Activated B cell treated with CpG ODN at 0.5 μM for 24 hours (primary cell): ENCODE results near the gene EEIG1. TPM values are rescaled to one million over a fixed set of nuclear protein-coding genes. Genes with fewer than 3 reads are reported as not detected.
A peak's percentile ranks its signal among the peaks of the same experiment; 100 is the strongest.

Experiments
- ATAC-seq: fragments of 200-7000 bp; cut with Tn5 transposase; one replicate; pipeline ENCODE4 v1.10.0; 2021; ENCODE audit warnings: low read depth, mild to moderate bottlenecking, moderate library complexity
- CTCF ChIA-PET: fragments of 350-600 bp; sonication (Branson Sonifier 250); formaldehyde crosslinking; loops from one replicate; lab custom pipeline; 2021; ENCODE audit warnings: antibody characterized with exemption; lab: Charles Lee
- POLR2A ChIA-PET: fragments of 350-600 bp; sonication (Branson Sonifier 250); formaldehyde crosslinking; loops from one replicate; lab custom pipeline; 2021; ENCODE audit warnings: antibody characterized with exemption; lab: Charles Lee
- DNase-seq: peaks from one replicate; pipeline ENCODE4 v3.0.0; 2022
- H3K27ac Mint-ChIP-seq: one replicate; pipeline ENCODE4 v1.8.0; 2020; ENCODE audit warnings: mixed read lengths
- H3K27me3 Mint-ChIP-seq: one replicate; pipeline ENCODE4 v1.8.0; 2021; ENCODE audit warnings: mixed read lengths
- H3K36me3 Mint-ChIP-seq: one replicate; pipeline ENCODE4 v1.8.0; 2021; ENCODE audit warnings: low read depth, mixed read lengths
- H3K4me1 Mint-ChIP-seq: one replicate; pipeline ENCODE4 v1.8.0; 2021; ENCODE audit warnings: mixed read lengths
- H3K4me3 Mint-ChIP-seq: one replicate; pipeline ENCODE4 v1.8.0; 2020; ENCODE audit warnings: mild to moderate bottlenecking, mixed read lengths
- H3K9me3 Mint-ChIP-seq: one replicate; pipeline ENCODE4 v1.8.0; 2020; ENCODE audit warnings: mixed read lengths
- intact Hi-C: fragments of 100-400 bp; cut with micrococcal nuclease; formaldehyde crosslinking; loops from one replicate; pipeline ENCODE4 v1.15.1; 2024
- total RNA-seq: library from RNA; stranded (reverse); gene quantifications from 2 replicates; pipeline ENCODE4 v1.2.3, GENCODE V29; 2022
- TF ChIP-seq, protein P1 (sequence below): fragments of 200-600 bp; IDR thresholded peaks from one replicate; pipeline ENCODE4 v1.8.0; 2022; ENCODE audit warnings: antibody characterized with exemption, mild to moderate bottlenecking

The EEIG1 gene
- total RNA-seq, 1 donor from 2014 or later, result 88.1 TPM

DNA sequence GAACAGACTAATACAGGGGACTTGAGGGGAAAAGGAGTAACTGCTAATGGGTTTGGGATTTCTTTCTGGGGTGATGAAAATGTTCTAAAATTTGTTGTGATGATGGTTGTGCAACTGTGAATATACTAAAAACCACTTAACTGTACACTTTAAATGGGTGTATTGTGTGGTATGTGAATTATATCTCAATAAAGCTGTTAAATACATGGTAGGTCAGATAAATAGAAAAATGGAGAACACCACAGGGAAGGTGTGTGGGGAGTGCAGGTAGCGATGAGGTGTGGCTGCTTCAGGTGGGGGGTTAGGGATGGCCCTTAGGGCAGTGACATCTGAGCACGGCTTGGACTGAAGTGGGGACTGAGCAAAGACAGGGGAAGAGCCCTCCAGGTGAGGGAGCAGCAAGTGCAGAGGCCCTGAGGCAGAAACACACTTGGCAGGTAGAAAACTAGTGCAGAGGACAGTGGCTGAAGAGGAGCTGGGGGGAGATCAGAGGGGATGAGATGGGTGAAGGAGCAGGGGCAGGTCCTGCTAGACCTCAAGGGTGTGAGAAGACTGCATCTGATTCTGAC lies 20.9 kb downstream of the EEIG1 start:
- H3K27me3 Mint-ChIP-seq, result no peaks in the 10 kb centered on the region
- POLR2A ChIA-PET, result interaction anchor here (0.5 to 3.0 kb wide), 4 partner anchors 11 to 871 kb away, joined by 3 to 13 read pairs (median 4); no protein-coding TSS in a partner anchor
- no peak overlapping the region for H3K4me3 Mint-ChIP-seq
- peaks cover 80% of the 10 kb centered on the region for H3K4me1 Mint-ChIP-seq
- H3K27ac Mint-ChIP-seq, result peak overlapping the region; percentile 75
- TF ChIP-seq, protein P1, sequence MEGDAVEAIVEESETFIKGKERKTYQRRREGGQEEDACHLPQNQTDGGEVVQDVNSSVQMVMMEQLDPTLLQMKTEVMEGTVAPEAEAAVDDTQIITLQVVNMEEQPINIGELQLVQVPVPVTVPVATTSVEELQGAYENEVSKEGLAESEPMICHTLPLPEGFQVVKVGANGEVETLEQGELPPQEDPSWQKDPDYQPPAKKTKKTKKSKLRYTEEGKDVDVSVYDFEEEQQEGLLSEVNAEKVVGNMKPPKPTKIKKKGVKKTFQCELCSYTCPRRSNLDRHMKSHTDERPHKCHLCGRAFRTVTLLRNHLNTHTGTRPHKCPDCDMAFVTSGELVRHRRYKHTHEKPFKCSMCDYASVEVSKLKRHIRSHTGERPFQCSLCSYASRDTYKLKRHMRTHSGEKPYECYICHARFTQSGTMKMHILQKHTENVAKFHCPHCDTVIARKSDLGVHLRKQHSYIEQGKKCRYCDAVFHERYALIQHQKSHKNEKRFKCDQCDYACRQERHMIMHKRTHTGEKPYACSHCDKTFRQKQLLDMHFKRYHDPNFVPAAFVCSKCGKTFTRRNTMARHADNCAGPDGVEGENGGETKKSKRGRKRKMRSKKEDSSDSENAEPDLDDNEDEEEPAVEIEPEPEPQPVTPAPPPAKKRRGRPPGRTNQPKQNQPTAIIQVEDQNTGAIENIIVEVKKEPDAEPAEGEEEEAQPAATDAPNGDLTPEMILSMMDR, result no peak
- intact Hi-C loops, result no loop called here
- peaks cover 3% of the 10 kb centered on the region for H3K9me3 Mint-ChIP-seq
- CTCF ChIA-PET, result interaction anchor here (1.0 to 8.6 kb wide), 3 partner anchors 19 to 158 kb away, joined by 3 to 180 read pairs (median 7); no protein-coding TSS in a partner anchor
- peaks cover 42% of the 10 kb centered on the region for H3K36me3 Mint-ChIP-seq
- DNase-seq (no peak), ATAC-seq (no peak)

DNA sequence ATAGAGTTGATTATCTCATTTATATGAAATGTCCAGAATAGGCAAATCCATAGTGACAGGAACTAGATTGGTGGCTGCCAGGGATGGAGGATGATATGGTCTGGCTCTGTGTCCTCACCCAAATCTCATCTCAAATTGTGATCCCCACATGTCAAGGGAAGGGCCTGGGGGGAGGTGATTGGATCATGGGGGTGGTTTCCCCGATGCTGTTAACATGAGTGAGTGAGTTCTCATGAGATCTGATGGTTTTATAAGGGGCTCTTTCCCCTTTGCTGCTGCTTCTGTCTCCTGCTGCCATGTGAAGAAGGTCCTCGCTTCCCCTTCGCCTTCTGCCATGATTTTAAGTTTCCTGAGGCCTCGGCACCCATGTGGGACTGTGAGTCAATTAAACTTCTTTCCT lies 21.4 kb downstream of the EEIG1 start:
- intact Hi-C loops, result no loop called here
- H3K4me3 Mint-ChIP-seq, result no peak overlapping the region

DNA sequence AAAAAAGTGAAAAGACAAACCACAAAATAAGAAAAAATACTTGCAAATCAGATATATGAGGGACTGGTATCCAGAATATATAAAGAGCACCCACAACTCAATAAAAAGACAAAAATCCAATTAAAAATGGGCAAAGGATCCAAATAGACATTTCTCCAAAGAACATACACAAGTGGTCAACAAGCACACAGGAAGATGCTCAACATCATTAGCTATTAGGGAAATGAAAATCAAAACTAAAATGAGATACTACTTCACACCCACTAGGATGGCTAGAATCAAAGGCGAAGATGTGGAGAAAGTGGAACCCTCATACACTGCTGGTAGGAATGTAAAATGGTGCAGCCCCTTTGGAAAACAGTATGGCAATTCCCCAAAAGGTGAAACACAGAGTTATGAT lies 22.1 kb downstream of the EEIG1 start:
- POLR2A ChIA-PET, result interaction anchor here (0.5 to 6.6 kb wide), 3 partner anchors 12 to 74 kb away, joined by 3 to 67 read pairs (median 3); no protein-coding TSS in a partner anchor
- DNase-seq (no peak), ATAC-seq (no peak)
- Mint-ChIP-seq H3K9me3 (peaks cover 3% of the 10 kb centered on the region), H3K36me3 (peaks cover 41% of the 10 kb centered on the region), H3K4me3 (no peak overlapping the region), H3K27ac (peak overlapping the region; percentile 71), H3K27me3 (no peaks in the 10 kb centered on the region), H3K4me1 (peaks cover 81% of the 10 kb centered on the region)
- TF ChIP-seq, protein P1, result no peak
- CTCF ChIA-PET, result interaction anchor here (1.0 to 8.6 kb wide), 3 partner anchors 18 to 159 kb away, joined by 3 to 180 read pairs (median 7); no protein-coding TSS in a partner anchor
- intact Hi-C loops, result no loop called here

More for the DNA sequence above, 21.4 kb downstream of the EEIG1 start:
- H3K27ac Mint-ChIP-seq, result peak overlapping the region; percentile 75
- ATAC-seq (no peak), DNase-seq (no peak)
- H3K9me3 Mint-ChIP-seq, result peaks cover 3% of the 10 kb centered on the region
- POLR2A ChIA-PET, result interaction anchor here (0.5 to 3.0 kb wide), 3 partner anchors 12 to 110 kb away, joined by 3 to 13 read pairs (median 4); no protein-coding TSS in a partner anchor
- TF ChIP-seq, protein P1, result no peak
- H3K27me3 Mint-ChIP-seq, result no peaks in the 10 kb centered on the region
- CTCF ChIA-PET, result interaction anchor here (1.0 to 8.6 kb wide), 3 partner anchors 18 to 158 kb away, joined by 3 to 180 read pairs (median 7); no protein-coding TSS in a partner anchor
- H3K36me3 Mint-ChIP-seq, result peaks cover 42% of the 10 kb centered on the region
- H3K4me1 Mint-ChIP-seq, result peaks cover 83% of the 10 kb centered on the region

DNA sequence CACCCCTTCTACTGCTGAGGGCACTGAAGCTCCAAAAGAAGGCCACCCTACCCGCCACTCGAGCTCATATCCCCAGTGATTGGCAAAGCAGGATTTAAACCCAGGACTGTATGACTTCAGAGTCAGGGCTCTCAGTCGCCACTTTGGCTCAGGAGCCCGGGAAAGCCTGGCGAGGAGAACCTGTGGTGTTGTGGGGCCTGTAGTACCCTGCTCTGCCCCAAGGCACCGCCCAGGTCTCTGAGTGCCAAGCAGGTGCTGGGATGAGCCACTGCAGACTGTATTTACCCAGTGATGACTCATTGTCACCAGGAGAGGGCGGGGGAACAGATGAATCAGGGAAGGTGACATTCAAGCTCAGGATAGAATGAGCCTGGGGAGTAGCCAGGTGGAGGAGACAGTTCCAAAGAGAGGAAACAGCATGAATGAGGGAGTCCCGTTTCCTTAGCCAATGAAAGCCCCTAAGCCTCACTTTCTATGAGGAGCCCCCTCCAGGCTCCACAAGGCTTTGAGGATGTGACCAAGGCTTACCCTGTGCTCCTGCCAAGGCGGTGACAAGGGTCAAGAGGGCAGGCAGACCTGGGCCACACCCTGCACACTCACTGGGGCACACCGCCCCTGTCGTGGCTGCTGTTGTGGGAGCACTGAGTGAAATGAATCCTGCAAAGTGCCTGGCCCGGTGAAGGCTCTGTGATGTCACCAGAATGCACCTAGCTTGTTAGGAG lies 25.3 kb downstream of the EEIG1 start:
- H3K36me3 Mint-ChIP-seq, result peaks cover 33% of the 10 kb centered on the region
- intact Hi-C loops, result loop anchor here (1.0 kb wide), 5 partner anchors 12 to 162 kb away; no protein-coding TSS in a partner anchor
- TF ChIP-seq, protein P1, result no peak
- no peak overlapping the region for H3K4me3 Mint-ChIP-seq
- peak; percentile 99 for ATAC-seq
- POLR2A ChIA-PET, result interaction anchor here (0.5 to 6.6 kb wide), 15 partner anchors 9 to 173 kb away, joined by 3 to 67 read pairs (median 6); partner anchors contain the start of gene EEIG1
- peaks cover 3% of the 10 kb centered on the region for H3K9me3 Mint-ChIP-seq
- CTCF ChIA-PET, result interaction anchor here (0.6 to 8.6 kb wide), 16 partner anchors 13 to 162 kb away, joined by 3 to 180 read pairs (median 6); partner anchors contain the start of gene EEIG1
- peaks cover 61% of the 10 kb centered on the region for H3K4me1 Mint-ChIP-seq
- peak overlapping the region; percentile 79 for H3K27ac Mint-ChIP-seq
- no peaks in the 10 kb centered on the region for H3K27me3 Mint-ChIP-seq
- DNase-seq, result no peak
